GM19043 (cell line): ENCODE results near the gene NFATC1.
"Not testable (repeated sequence)": the region's sequence is repeated elsewhere in the genome, so short reads cannot be mapped to it uniquely, and the experiment has no call there.

Source experiments
- ATAC-seq: cut with Tn5 transposase; IDR thresholded peaks from one replicate; pipeline ENCODE4 v1.9.1; 2021; ENCODE audit warnings: low read depth; ENCODE audit not compliant: unreplicated experiment

NFATC1 gene

DNA sequence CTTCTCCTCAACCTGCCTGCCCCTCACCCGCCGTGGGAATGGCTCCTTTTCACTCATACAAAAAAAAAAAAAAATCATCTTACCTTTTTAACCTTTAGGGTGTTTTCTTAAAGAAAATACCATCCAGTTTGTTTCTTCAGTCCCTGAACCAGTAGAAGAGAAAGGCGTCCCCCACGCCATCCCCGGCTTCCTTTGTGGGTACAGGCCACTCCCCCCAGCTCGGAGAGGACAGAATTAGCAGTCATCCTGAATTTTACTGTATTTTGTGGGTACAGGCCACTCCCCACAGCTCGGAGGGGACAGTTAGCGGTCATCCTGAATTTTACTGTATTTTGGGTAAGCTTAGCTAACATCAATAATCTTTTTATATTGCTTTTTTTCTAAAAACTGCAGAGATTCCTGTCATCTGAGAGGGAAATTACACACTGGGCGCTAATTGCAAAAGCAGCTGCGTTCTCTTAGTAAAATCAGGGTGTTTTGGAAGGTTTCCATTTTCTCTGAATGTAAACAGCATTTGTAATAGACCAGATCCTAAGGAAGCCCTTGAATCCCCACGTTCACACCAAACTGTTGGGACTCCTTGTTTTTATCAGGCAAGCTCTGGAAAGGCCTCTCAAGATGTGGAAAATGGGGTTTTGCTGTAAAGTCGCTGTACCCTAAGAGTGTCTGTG is 72.5 kb downstream of the NFATC1 start:
- ATAC-seq, result no peak

DNA sequence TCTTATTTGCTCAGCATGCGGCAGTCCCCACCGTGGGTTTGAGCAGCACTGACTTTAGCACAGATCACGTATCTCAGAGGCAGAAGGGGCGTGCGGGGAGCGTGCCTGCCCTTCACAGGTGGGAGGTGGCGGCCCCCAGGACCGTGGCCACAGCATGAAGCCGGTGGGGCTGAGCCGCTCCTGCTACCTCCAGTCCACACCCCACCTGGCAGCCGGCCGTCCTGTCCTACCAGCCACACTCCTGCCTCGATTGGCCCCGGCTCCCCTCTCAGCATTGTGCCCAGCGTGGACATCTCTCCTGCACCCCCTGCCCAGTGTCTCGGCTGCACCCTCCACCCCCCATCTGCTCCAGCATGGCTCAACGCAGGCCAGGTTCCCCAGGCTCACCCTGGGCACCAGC is 73.6 kb downstream of the NFATC1 start:
- ATAC-seq, result no peak

DNA sequence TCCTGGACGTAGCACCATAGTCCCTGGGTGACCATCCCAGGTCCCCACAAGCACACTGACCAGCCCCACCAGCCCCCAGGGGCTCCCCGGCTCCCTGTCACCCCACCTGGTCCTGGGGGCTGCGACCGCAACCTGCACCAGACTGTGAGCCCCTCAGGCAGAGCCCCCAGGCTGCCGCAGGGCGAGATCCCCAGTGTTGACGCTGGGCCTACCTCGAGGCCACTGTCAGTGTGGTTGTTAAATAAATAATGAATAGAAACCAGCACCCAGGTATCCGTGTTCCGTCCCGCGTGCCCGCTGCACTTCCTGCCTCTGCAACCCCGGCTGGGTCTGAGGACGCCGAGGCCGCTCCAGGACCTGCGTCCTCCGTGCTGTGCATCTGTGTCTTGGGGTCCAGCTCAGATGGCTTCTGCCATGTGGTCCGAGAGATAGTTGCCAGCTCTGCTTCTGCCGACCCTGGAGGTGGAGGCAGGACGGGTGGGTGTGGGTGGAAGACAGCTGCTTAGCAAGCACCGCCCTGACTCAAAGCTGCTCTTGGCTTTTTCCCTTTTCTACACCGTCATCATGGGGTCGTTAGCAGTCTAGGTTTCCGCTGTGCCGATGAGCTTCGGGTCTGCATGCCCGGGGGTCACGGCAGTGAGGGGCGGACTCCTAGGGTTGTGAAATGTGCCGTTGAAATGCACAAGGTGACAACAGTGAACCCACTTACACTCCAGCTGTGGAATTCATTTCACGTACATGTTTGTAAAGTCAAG is 74.2 kb downstream of the NFATC1 start:
- no peak for ATAC-seq

DNA sequence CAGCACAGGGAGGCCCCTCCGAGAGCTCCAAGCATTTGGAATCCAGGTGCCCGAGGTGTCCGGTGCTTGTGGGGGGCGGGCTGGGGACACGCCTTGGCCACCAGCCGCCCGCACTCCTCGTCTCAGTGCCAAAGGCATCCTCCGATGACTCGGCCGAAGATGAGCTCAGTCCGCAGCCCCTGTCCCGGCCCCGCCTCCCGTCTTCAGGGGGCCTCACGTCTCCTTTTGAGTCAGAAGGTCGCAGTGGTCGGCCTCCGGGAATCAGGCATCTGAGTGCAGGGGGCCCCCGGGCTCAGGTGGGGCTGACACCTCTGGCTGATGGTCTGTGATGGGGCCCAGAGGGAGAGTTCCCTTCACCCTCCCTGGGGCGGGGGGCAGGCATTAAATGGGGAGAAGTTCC is 74.8 kb downstream of the NFATC1 start:
- ATAC-seq, result no peak

DNA sequence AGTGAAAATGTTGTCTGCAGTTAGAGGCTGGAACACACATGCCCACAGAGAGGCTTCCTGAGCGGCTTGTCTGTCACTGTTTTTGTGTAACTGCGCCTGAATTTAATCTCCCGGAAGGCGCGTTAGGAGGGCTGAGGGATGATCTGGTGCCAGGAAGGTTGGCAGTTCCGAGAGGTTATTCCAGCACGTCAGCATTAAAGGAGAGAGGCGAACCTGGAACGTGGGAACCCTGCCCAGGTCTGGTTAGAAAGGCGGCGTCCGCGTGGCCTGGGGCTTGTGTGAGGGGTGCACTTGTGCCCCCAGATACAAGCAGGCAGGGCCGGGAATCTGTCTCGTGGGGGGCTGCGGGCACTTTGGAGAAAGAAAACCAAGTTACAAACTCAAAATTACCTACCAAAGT is 75.3 kb downstream of the NFATC1 start:
- no peak for ATAC-seq

DNA sequence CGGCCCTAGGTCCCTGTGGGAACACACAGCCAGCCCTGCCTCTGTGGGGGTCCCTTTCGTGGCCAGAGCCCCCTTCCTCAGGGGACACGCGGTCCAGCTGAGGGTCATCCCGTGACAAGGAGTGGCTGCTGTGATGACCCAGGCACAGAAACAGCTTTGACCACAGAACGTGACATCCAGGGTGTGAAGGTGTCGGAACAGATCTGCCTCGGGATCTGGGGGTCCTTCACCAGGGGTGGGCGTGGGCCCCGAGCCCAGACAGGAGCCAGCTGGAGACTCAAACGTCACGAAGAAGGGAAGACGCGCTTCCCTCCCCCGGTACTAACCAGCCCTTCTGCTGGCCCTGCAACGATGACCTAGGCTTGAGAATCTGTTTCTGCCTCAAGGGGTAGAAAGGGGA is 75.9 kb downstream of the NFATC1 start:
- no peak for ATAC-seq

DNA sequence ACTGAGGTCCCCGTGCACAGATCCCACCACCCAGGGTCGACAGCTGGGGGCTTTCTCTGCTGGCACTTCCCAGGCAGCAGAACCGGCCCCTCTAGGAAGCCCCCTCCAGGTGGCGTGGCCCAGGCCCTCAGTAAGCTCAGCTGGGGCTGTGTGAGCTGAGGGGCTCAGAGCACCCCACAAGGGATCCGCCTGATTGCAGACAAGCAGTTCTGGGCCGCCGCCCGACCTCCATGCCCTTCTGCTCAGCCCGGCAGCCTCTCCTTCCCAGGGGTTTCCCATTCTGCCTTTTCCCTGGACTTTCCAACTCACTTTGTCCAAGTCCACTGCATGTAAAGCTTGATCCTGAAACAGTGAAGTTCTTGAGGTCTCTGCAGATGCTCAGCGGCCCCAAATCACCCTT is 76.4 kb downstream of the NFATC1 start:
- no peak for ATAC-seq

DNA sequence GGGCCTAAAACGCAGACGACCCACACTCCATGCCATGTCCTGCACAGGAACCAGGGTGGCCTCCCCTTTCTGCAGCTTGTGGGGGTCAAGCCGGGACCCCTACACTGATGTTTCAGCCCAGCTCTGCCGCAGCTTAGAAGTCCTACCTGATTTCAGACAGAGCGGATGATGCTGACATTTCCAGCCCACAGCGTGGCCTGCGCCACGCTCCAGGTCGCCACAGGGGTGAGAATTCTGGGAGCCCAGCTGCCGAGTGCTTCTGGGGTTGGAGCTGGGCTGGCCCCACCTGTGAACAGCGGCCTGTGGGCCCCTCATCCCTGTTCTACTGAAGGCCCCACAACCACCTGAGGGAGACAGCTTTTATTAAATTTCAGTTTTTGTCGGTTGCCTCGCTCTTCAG is 77.2 kb downstream of the NFATC1 start:
- no peak for ATAC-seq

DNA sequence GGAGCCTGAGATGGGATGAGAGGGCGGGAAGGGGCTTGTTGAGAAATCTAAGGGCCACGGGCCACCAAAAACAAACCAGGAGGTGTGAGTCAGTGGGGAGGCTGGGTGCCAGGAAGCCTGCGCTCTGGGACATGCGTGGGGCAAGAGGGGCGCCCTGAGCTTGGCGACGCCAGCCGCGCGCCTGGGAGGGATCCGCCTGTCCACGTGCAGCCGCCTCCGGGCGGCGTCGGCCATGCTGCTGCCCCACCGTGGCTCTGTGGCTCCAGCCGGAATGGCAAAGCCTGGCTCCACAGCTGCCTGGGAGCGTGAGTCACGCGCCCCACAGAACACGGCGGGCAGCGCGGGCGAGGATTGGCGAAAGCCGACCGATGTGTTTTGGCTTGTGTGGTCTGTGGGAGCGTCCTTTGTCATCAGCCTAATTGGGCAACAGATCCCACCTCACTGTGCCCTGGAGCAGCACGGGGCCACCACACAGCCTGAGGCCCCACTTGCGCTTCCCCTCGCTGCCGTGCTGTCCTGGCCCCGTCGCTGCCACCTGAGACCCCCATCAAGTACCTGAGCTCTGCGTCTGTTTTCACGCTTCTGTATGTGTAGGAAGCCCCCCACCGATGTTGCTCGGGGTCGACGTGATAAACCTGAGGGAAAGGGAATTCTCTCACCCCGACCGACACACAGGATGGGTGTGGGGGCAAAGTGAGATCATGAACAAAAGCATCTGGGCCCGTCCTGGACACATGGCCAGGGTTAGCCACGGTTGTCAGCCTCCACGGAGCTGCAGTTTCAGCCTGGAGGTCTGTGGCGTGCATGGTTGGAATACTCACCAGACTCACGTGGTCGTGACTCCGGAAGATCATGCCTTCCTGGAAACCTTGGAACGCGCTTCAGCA is 80.5 kb downstream of the NFATC1 start:
- no peak for ATAC-seq

DNA sequence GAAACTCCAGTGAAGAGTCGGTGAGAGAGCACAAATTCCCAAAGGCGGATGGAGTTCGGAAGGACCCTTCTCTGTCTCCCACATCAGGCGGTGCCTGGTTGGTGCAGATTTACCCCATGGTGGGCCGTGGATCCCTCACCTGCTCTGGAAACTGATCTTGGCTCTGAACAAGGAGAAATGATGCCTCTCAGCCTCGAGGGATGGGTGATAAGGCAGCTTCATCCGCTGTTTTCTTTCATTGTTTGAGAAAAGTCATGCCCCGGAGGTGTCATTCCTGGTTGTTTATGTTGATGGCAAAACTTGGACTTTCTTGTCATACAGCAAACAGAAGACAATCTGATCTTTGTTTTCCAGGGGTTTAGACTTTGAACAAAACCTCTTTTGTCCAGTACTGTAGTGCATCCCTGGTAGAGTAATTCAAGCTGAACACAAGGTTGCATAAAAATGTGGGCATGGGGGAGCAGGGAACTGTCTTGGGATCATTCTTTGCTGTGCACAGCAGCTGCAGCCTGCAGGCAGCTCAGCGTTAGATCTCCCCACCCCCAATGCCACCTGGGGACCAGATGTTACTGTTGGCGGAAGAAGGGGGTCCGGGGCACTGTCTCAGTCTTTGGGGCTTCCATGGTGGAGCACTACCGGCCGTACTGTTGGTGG is 81.3 kb downstream of the NFATC1 start:
- no peak for ATAC-seq

DNA sequence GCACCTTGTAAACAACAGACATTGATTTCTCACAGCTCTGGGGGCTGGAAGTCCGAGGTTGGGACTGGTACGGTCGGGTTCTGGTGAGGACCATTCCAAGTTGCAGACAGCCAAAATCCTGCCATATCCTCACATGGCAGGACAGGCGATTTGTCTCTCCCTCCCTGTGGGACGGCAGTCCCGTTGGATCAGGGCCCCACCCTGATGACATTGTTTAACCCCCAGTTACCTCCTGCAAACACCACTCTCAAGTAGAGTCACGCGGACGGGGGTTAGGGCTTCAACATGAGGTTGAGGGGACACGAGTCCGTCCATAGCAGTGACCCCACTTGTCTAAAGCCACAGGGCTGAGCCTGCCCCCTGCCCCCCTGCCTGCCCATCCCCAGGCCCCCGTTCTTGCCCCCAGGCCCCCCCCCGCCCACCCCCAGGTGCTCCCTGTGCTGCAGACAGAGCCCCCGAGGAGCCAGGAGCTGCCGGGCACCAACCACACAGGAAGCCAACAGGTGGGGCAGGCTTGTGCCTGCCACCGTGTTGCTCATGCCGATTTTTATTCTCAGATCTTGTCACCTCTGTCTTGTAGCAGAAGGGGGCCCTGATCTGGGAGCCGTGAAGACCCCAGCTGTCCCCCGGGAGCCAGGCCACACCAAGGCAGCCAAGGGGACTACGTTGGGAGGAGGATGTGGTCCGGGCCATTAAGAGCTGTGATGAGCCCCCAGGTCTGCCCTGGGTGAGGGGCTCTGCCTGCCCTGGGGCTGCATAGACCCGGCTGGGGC is 82.2 kb downstream of the NFATC1 start:
- no peak for ATAC-seq

DNA sequence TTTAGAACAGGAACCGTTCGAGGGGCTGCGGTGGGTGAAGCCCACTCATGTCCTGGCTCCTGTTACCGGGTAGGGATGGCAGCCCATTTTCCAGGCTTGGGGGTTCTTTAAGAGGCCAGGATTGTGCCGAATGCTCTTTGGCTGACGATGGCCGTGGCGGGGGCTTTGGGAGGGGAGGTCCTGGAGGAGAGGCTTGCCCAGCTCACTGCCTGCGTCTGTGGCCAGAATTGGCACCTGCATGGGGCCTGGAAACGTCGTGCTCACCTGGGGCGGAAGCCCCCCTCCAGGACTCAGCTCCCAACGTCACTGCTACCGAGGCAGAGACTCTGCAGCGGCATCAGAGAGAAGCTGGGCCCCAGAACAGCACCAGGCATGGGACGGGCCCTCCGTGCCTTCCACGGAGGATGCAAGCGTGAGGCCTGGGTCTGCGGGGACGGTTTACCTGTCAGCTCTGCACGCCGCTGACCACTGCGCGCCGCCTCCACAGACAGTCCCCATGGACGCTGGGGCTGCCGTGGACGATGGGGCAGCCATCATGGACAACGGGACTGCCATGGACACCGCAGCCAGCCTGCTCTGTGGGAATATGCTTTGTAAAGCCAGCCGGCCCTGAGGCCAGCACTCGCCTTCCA is 82.9 kb downstream of the NFATC1 start:
- no peak for ATAC-seq

DNA sequence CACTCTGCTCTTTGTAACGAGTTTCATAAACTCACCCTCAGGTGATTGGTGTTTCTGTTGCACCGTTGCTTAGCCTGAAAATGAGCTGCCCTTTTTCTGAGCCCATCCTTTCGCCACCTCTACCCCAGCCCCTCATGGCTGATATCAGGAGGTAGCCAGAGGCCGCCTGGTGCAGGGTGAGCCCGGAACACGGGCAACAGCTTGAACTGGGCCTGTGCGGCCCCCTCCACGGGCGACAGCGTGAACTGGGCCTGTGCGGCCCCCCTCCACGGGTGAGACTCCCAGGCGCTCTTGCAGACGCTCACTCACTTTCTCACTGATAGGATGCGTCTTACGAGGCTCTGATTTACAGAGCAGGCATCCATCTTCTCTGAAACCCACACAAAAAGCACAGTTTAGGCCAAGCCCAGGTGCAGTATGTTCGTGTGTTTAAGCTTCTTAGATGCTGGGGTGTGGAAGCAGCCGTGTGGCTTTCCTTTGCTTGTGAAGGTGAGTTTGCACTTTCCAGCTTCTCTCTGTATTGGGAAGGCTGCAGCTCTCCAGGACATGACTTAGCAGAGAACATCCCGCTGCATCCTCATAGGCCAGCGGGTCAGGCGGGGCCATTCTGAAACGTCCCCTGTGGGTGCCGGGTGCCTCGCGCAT is 83.5 kb downstream of the NFATC1 start:
- no peak for ATAC-seq

DNA sequence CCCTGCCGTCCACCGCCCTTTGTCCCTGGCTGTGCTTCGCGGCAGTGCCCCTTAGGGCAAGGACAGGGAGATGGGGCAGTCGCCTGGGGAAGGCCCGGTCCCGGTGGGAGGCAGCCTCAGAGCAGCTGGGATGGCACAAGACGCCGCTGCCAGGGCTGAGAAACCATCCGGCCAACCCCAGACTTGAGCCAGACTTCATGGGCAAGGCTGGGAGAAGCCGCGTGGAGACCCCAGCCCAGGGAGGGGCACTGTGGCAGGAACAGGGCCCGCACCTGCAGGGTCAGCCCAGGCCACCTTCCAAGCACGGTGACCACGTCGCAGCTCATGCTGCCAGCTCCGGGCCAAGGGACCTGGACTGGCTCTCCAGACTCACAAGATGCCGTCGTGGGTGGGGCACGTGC is 84.0 kb downstream of the NFATC1 start:
- no peak for ATAC-seq

DNA sequence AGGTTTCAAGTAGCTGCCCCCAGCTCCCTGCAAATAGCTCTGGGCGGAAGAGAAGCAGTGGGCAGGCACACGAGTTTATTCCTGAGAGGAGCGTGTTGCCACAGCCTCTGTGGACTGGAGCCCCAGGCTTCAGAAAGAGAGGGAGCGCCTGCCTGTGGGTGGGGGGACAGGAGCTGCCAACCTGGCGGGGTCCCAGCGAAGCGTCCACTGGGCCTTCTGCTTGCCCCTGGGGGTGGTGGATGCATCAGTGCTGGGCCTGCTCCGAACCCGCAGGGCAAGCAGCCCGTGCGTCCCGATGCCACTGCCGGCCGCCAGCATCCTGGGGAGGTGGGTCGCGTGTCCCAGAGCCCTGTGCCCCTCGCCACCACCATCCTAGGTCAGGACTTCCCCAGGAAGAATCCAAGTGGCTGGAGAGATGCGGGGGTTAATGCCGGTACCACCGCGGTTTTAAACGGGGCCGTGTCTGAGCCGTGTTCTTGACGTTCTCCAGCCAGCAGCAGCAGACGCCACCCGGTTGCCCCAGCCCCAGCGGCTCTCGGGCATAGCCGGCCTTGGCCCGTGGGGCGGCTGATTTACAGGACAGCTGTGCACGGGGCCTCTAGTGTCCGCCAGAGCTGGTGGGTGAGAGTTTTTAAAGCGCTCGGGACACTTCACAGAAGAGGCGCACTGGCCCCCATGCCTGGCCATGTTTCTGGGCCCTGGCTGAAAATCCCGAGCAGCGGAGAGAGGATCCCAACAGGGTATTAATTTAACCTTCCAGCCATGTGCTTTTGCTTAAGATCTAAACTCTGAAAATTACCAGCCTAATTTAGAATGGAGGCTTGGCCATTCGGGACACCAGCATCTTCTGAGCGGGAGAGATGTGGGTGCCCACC is 84.7 kb downstream of the NFATC1 start:
- ATAC-seq, result no peak

DNA sequence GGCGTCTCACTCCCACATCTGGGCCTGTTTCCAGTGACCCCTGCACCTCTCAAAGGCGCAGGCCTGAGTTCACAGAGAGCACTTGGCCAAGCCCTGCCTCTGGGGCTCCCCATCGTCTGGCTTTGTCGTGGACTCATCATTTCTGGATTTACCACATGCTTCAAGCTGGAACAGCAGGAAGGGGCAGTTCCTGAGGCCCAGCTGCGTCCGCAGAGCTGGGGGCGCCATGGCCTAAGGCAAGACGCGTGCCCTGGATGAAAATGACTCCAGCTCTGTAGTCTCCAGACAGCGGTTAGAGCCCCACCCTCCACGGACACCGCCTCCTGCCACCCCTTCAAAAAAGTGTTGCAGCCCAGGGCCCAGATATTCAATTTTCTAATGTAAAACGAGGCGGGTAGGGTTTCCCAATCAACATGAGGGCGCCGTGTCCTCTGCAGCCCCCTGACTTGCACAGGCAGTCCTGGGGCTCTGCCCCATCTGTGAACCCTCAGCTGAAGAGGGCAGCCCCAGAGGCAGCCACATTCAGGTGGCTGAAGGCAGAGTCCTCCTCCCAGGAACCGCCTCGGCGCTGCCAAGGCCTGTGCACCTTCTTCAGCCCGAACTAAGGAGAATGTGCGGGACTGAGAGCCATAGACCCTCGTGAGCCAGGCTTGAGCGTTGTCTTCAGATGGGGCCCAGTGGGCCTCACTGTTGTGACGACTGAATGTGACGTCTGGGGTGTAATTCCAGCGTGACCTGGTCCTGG is 85.5 kb downstream of the NFATC1 start:
- no peak for ATAC-seq

DNA sequence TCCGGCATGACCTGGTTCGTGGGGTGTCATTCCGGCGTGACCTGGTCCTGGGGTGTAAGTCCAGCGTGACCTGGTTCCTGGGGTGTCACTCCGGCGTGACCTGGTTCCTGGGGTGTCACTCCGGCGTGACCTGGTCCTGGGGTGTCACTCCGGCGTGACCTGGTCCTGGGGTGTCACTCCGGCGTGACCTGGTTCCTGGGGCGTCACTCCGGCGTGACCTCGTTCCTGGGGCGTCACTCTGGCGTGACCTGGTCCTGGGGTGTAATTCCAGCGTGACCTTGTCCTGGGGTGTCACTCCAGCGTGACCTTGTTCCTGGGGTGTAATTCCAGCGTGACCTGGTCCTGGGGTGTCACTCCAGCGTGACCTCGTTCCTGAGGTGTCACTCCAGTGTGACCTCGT is 87.7 kb downstream of the NFATC1 start:
- ATAC-seq, result not testable (repeated sequence)
